GM19463 (cell line): ENCODE measurements around the gene GBX1.

Experiments
- ATAC-seq: cut with Tn5 transposase; IDR thresholded peaks from one replicate; pipeline ENCODE4 v1.9.1; 2021; ENCODE audit warnings: mild to moderate bottlenecking, moderate library complexity; ENCODE audit not compliant: unreplicated experiment

The GBX1 gene

DNA sequence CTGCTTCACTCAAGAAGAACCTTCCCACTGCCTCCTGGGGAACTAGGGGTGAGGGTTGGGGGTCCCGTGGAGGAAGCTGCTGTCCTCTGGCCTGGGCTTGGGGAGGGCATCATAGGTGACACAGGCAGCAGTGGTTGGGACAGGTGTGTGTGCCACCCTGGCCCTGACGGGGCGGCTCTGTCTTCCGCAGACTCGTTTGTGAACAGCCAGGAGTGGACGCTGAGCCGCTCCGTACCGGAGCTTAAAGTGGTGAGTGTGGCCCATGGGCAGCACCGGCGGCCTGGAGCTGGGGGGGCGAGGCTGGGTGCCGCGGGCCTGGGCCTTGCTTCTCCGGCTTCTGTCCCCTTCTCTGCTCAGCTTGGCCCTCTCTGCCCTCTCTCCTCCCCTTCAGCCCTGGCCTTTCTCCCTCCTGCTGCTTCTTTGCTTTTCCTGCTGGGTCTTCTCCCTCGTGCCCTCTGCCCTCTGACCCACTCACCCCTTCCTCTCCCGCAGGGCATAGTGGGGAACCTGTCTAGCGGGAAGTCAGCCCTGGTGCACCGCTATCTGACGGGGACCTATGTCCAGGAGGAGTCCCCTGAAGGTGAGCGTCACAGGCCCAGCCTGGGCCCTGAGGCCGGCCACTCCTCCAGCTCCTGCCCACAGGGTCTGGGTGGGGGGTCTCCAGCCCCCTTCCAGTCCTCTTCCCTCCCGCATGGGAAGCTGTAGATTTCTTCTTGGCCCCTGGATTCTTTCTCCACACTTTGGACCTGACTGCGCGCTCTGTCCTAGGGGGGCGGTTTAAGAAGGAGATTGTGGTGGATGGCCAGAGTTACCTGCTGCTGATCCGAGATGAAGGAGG, 50.7 kb downstream of the GBX1 start:
- no peak for ATAC-seq

DNA sequence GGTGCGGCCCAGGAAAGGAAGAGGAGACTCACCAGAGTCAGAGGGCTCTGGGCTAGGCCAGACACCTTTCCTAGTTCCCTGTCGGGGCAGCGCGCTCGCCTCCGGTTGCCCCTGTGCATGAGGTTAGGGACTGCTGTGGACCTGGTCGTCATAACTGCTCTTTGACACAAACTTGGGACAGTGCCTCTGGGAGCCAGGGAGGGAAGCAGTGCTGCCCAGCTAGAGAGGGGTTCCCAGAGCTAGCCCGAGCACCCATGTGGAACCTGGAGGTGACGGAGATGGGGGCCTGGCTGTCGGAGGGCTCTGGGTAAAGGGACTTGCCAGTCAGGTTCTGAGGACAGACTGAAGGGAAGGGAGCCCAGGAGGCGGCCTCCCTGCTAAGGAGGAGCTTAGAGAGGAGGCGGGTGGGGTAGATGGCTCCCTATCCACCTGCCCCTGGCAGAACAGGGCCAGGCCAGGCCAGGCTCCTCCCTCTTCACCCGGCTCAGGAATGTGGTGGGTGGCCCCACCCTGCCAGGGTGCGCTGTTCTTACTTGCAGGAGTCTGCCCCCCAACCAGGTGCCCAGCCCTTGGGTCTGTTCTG, 51.6 kb downstream of the GBX1 start:
- ATAC-seq: no peak

DNA sequence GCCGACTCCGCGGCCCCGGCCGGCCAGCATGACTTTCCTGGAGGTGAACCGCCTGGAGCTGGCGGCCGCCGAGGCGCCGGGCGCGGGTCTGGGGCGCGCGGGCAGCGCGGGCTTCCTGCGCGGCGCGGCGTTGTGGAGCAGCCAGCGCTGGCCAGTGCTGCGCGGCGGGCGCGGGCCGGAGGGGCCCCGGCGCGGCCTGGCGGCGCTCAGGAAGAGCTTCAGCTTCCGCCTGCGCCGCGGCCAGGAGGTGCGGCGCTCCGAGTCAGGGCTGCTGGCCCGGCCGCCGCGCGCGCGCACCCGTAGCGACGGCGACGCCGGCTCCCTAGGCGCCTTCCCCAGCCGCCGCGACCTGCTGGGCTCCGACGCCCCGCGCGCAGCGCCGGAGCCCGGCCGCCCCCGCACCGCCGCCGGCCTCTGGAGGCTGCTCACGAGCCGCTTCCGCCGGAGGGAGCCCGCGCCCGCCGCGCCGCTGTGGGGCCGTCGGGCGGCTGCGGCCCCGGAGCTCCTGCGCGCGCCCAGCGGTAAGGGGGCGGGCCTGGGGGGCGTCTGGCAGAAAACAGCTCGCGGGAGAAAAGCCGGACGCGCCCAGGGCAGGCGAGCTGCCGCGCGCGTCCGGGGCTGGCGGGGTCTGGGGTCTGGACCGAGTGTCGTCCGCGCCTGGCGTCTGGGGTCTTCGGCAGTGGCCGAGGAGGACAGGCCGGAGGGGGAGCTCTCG, 52.2 kb downstream of the GBX1 start:
- ATAC-seq: no peak

DNA sequence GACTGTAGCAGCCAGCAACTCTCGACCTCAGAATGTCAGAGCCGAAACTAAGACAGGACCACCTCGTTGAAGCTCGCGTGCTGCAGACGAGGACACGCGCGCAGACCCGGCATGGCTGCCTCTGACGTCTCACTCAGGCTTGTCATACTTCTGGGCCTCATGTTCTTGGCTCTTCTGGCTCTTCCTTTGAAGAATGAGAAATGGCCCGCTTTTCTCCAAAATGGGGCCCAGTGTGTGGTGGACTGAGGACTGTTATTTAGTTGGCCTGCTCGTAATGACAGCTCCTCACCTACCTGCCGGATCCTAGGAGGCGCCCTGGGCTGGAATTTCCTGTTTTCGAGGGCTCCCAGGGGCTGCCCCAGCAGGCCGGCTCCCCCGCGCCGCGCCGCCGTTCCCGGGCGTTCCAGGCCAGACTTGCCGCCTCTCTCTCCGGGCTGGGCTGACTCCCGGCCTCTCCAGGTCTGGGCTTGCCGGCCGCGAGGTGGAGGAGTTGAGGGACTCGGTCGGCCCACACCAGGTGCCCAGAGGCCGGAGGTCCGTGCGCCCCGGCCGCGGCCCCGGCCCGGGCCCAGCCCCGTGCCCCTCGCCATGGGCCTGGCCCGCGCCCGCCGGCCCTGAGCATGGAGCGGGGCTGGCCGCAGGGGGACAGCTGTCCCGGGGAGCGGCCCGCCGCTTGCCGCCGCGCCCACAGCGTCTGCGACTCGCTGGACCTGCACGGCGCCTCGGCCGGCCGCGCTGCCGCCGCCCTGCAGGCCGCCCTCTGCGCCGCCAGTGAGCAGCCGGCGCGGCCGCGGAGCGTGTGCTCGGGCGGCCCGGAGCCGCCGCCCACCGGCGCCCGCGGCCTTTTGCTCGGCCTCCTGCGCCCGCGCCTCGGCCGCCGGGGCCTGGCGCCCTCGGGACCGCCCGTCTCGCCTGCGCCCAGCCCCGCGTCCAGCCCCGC, 53.1 kb downstream of the GBX1 start:
- ATAC-seq: no peak

DNA sequence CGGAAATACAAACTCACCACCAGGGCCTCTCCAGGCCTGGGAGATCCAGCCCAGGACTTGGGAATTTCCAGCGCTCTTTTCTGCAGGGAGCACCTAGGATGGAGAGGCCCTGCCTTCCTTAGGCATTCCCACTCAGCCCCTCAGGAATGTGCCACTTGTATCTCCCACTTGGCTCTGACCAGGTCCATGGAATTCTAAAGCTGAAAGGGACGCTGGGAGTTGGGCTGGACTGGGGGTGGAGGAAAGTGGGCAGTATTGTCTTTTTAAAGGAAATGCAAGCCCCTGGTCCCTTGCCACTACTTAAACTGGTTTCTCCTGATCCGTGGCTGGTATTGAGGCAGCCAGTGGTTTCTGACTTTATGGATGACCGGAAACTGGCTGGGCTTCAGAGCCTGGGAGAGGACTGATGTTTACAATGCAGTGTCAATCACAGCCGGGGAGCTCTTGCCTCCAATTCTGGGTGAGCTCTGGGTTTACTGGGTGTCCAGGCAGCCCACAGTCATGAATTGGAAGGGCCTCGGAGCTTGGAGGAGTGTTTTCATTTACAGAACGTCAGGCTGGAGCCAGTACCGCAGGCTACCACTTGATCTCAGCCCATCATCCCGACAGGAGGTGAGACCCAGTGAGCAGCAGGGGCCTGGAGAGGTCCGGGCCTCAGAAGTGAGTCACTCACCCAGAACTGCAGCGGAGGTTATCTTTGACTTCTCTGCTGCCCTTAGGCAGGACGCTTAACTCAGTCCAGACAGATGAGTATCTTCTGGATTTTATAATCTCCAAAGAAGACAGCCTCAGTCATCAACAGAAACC, 53.9 kb downstream of the GBX1 start:
- ATAC-seq: no peak

DNA sequence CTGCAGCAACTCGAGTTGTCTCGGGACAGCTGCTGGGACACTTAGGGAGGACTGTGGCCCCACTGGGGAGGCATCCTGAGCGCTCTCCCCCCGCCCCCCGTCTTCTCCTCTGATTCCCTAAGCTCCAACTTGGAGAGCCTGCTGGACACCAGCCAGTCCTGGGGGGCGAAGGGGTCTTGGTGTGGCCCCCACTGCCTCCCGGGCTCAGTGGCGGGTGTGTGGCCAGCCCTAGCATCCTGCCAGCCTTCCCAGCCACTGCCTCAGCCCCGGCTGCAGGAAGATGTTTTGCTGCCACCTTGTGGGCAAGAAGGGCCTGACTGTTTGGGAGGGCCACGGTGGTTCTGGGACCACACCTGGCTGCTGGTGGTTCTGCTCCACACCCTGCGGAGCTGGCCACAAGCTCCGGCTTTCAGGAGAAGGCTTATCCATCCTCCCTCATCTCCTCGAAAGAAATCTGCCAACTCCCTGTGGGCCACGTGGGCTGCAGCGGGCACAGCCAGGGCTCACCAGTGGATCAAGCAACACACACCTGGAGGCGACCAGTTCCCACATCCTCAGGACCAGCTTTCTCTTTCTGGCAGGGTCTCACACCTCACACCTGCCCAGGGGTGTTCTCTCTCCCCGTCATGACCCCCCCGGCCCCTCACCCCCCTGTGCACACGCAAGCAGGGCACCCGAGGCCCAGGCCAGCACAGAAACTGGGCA, 56.4 kb downstream of the GBX1 start:
- ATAC-seq: peak; percentile 89

DNA sequence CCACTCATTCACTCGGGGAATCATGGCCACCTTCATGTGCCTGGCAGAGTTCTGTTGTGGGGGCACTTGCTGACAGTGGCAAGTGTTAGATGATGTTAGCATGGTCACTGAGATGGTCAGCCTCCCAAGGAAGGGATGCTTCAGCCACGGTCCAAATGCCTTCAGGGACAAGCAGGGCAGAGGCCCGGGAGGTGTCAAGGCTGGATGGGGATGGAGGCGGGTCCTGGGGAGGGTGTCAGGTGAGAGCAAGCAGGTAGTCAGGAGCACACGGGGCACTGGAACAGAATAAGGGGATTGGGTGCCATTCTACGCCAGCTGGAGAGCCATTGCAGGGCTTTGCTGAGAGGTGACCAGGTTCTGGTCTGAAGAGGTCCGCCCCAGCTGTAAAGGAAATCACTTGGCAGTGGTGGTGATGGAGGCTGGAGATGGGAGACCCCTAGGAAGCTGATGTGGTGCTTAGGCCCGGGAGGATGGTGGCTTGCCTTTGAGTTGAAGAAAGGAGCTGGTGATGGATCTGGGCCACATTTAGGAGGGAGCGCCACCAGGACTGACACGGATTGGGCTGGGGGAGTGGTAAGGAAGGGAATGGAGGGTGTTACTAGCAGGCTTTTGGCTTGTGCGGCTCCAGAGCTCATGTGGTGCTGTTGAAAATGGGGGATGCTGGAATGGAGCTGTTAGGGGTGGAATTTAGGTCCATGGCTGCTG, 57.1 kb downstream of the GBX1 start:
- no peak for ATAC-seq

DNA sequence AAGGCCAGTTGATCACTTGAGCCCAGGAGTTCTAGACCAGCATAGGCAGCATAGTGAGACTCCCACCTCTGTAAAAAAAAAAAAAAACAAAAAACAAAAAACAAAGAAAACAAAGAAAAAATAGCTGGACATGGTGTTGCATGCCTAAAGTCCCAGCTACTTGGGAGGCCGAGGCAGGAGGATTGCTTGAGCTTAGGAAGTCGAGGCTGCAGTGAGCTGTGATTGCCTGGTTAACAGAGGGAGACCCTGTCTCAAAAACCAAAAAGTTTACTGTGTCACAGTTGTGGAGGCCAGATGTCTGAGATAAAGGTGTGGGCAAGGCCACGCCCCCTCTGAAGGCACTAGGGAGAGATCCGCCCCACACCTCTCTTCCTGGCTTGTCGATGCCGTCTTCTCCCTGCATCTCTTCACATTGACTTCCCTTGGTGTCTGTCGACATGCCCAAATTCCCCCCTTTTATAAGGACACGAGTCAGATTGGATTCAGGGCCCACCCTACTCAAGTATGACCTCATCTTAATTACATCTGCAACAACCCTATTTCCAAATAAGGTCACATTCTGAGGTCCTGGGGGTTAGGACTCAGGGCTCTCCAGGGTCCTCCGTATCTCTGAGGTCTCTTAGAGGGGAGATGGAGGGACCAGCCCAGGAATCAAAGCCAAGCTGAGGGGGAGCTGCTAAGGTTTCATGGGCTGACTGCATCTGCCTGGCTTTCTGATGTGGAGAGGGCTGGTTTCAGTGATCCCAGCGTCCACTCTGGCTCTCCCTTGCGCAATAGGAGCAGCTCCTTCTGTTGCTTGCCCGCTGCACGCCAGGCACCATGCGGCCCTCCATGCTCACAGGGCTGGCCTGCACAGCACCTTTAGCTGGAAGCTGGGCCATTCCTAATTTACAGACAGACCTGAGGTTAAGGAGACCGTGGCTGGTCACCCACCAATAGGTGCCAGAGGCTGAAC, 58.1 kb downstream of the GBX1 start:
- ATAC-seq: no peak

DNA sequence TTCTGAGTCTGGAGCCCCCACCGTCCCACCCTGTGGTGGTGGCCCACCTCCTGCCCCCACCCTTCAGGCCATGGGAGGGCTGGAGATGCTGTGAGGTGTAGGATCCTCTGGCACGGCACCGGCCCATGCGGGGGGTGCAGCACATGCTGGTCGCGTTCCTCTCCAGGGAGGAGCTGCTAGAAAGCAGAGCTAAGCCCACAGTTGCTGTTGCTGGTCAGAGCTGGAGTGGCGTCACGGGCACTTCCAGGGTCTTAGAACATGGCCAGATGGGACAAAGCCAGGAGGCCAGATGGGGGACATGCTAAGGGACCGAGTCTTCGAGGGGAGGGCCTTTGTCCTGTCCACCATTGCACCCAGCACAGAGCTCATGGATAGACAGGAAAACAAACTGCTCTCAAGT, 59.6 kb downstream of the GBX1 start:
- ATAC-seq: no peak

DNA sequence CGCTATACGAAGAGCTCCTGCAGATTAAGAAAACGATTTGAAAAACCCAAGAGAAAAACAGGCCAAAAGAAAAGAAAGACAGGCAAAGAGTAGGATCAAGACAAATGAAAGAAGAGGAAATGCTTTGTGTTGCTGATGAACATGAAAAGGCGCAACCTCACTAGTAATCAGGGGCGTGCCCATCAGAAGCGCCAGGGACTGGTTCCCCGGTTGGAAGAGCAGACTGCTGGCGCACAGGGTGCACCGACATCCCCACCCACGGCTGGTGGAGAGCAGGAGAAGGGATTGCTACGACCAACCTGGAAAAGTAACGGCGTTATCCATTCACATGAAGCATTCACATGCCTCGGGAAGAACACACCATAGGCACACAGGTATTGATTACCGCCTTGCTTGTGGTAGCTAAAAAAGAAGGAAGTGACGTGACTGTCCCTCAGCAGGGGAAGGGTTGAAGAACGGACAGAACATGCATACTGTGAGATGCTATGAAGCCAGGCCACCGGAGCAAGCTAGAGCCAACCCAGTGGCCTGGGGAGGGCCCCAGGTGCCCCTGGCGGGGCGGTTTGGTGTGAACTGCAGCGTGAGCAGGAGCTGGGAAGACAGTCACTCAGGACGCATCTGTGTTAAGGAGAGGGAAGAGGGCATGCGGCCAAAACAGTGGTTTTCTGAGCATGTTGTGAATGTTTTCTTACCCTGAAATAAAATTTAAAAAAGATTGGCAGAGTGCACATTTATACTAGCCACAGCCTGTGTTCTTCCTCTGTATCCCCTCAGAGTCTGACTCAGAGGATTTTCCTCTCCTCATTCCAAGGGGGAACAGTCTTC, 62.9 kb downstream of the GBX1 start:
- ATAC-seq: no peak

DNA sequence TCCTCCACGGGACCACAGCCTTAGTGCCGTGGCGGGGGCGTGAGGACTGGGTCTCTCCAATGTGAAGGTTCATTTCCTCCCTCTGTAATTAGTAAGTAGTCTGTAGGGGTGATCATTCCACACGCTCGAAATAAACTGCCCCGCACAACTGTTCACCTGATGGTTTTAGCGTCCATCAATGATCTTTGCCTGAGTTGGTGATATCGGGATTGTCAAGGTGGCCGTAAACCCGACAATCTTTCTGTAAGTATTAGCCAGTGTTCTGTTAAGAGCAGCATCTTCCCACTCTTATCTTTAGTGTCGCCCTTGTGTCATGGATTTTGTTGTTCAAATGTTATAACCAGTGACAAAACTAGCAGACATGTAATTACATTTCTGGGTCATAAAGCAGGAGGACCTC, 63.5 kb downstream of the GBX1 start:
- no peak for ATAC-seq

DNA sequence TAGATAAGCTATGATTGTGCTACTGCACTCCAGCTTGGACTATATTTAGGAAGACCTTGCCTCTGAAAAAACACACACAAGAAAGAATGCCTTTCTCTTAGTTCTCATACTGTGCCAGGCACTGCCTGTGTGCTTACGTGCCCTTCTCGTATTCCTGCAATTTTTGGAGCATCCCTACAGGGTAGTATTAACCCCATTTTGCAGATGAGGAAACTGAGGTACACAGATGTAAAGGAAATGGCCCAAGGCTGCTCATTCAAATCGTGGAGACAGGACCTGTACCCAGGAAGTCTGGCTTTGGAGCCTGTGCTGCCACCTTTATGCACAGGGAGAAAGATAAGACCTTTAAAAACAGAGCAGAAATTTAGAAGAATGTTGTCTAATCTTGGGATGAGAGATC, 64.5 kb downstream of the GBX1 start:
- ATAC-seq: no peak

DNA sequence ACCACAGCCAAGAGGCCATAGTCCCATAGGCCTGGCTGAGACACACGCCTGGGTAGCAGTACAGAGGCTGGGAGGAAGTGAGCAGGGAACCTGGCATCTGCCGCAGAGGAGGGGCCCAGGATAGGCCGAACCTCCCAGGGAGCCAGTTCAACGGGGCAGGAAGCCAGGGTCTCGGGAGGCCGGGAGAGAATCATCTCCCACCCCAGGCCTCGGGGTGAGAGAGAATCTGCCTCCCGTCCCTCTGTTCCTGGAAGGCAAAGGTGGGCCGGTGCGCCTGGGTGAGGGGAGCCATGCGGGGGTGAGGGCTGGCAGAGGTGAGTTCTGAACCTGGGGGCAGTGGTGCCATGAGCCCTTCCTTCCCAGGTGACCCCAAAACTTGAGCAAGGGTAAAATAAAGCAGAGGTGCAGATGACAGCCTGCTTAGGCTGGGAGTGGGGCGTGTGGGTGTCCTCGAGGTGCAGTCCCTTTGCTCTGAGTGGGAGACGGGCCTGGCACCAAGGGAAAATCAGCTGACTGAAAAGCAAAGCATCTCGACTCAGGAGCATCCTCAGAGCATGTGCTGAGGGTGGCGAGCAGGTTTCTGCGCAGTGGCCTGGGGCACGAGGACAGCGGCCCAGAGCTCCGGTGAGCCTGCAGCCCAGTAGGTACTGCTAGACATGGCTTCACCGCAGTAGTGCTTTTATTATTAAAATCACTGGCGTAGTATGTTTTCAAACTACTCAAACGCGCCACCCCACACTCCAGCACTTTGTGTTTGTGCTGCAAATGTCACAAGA, 65.7 kb downstream of the GBX1 start:
- ATAC-seq: no peak

DNA sequence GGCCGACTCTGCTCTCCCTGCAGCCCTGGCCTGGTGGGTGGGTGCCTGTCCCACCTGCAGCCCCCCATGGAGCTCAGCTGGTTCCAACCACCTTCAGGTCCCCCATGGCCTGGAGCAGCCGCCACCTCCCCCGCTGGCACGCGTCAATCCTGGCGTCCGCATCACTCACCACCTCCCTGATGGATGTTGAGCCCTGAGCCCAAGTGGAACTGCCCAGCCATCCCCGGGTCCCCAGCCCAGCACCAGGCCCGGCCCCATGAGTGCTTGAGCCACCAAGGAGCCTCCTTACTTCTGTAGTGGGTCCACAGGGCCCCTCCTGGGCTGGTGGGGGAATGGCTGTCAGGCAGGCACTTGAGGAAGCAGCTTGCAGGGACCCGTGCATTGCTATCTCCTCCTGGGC, 66.6 kb downstream of the GBX1 start:
- ATAC-seq: no peak

DNA sequence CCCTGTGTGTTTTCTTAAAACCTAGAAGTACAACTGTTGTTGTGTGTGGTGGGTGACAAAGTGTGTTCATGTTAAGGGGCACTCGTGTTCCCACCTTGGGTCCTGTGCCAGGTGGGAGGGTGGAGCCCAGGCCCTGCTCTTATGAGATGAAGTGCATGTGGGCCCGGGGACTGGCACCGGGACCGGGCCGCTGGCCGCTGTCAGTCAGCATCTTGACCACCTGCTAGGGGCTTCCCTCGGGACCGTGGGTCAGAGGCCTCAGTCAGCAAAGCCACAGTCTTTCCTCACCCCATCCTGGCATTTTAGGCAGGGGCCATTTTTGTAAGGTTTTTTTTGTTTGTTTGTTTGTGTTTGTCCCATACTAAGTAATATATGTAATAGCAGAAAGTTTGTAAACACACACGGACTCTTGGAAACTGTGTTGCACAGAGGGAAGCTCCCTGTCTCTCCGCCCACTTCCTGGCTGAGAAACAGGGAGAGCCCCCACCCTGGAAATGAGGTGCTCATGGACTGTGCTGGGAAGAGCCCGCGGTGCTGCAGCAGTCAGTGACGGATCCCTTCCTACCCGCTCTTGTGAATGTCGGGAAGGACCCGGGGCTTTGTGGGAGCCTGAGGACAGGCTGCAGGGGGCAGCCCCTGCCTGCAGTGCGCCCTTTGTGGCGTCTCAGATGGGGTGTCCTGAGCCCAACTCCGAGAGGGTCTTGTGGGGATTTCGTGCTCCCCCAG, 67.8 kb downstream of the GBX1 start:
- ATAC-seq: no peak
